Measurements from ENCODE around the gene CLIP2.
"Not testable (repeated sequence)": the region's sequence is repeated elsewhere in the genome, so short reads cannot be mapped to it uniquely, and the experiment has no call there.

Gene CLIP2

GRCh38 chr7:74371381-74372341, 82.5 kb downstream of the CLIP2 start:
- DNase-seq (ENCODE audit: low read depth, low spot score): no peak

GRCh38 chr7:74372511-74373111, 83.4 kb downstream of the CLIP2 start:
- DNase-seq (ENCODE audit: low read depth, low spot score): no peak

- DNase-seq (ENCODE audit: low read depth, low spot score): no peak
Observed at GRCh38 chr7:74373536-74373935, 84.3 kb downstream of the CLIP2 start.

GRCh38 chr7:74375726-74376220, 86.6 kb downstream of the CLIP2 start:
- no peak for DNase-seq (ENCODE audit: low read depth, low spot score)

- no peak for DNase-seq (ENCODE audit: low read depth, low spot score)
Observed at GRCh38 chr7:74376256-74377036, 87.2 kb downstream of the CLIP2 start.

GRCh38 chr7:74379938-74380337, 90.7 kb downstream of the CLIP2 start:
- no peak for DNase-seq (ENCODE audit: low read depth, low spot score)

- DNase-seq (ENCODE audit: low read depth, low spot score): no peak
Observed at GRCh38 chr7:74380720-74381119, 91.5 kb downstream of the CLIP2 start.

GRCh38 chr7:74384086-74384485, 94.9 kb downstream of the CLIP2 start:
- not testable (repeated sequence) for DNase-seq (ENCODE audit: low read depth, low spot score)

GRCh38 chr7:74384854-74385253, 95.6 kb downstream of the CLIP2 start:
- DNase-seq (ENCODE audit: low read depth, low spot score): not testable (repeated sequence)

GRCh38 chr7:74387606-74388005, 98.4 kb downstream of the CLIP2 start:
- no peak for DNase-seq (ENCODE audit: low read depth, low spot score)

- DNase-seq (ENCODE audit: low read depth, low spot score): no peak
Observed at GRCh38 chr7:74388880-74389415, 99.7 kb downstream of the CLIP2 start.

- DNase-seq (ENCODE audit: low read depth, low spot score): not testable (repeated sequence)
Observed at GRCh38 chr7:74393722-74394121, 104.5 kb downstream of the CLIP2 start.

GRCh38 chr7:74394601-74395000, 105.4 kb downstream of the CLIP2 start:
- DNase-seq (ENCODE audit: low read depth, low spot score): not testable (repeated sequence)

- no peak for DNase-seq (ENCODE audit: low read depth, low spot score)
Observed at GRCh38 chr7:74395745-74396311, 106.6 kb downstream of the CLIP2 start.

GRCh38 chr7:74396993-74397392, 107.8 kb downstream of the CLIP2 start:
- DNase-seq (ENCODE audit: low read depth, low spot score): no peak

- no peak for DNase-seq (ENCODE audit: low read depth, low spot score)
Observed at GRCh38 chr7:74398426-74398825, 109.2 kb downstream of the CLIP2 start.

GRCh38 chr7:74399006-74399405, 109.8 kb downstream of the CLIP2 start:
- DNase-seq (ENCODE audit: low read depth, low spot score): no peak

- DNase-seq (ENCODE audit: low read depth, low spot score): no peak
Observed at GRCh38 chr7:74400420-74401136, 111.4 kb downstream of the CLIP2 start.

- peak; percentile 51 for DNase-seq (ENCODE audit: low read depth, low spot score)
Observed at GRCh38 chr7:74401137-74401859, 112.1 kb downstream of the CLIP2 start.

GRCh38 chr7:74402668-74403067, 113.5 kb downstream of the CLIP2 start:
- DNase-seq (ENCODE audit: low read depth, low spot score): not testable (repeated sequence)
